PC-3 (cell line): ENCODE data around the gene TMEM82.

Experiments
- EZH2 ChIP-seq: fragments of 300-600 bp; sonication (generic); IDR thresholded peaks from one replicate; pipeline ENCODE4 v1.6.1; 2017; ENCODE audit warnings: antibody characterized with exemption, mild to moderate bottlenecking, low read length; ENCODE audit not compliant: unreplicated experiment
- TF ChIP-seq, protein P1 (sequence below): fragments of 300-600 bp; sonication (generic); conservative IDR thresholded peaks from 2 replicates; pipeline ENCODE4 v1.5.1; 2017; ENCODE audit warnings: antibody characterized with exemption, low read depth, mild to moderate bottlenecking, low read length

DNA sequence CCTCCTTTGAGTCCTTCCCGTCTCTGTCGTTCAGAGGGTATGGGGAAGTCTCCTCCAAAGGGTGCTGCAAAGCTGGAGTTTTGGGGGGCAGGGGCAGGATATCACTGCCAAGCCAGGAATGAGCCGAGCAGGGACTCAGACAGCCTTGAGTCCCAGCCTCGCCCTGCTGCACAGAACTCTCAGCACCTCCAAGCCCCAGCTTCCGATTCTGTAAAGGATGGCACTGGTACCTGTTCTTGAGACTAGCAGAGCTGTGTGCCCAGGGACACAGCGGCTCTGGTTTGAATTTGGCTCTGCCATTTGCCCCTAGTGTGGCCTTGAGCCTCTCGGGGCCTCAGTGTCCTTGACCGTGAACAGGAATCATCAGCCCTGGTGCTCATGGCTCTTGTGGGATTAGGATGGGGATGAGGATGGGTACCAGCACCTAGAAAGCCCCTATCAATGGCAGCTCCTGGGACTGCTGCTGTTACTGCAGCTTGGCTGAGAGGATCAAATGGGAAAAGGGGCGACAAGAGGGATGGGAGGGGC, 14.8 kb downstream of the TMEM82 start:
- TF ChIP-seq, protein P1, sequence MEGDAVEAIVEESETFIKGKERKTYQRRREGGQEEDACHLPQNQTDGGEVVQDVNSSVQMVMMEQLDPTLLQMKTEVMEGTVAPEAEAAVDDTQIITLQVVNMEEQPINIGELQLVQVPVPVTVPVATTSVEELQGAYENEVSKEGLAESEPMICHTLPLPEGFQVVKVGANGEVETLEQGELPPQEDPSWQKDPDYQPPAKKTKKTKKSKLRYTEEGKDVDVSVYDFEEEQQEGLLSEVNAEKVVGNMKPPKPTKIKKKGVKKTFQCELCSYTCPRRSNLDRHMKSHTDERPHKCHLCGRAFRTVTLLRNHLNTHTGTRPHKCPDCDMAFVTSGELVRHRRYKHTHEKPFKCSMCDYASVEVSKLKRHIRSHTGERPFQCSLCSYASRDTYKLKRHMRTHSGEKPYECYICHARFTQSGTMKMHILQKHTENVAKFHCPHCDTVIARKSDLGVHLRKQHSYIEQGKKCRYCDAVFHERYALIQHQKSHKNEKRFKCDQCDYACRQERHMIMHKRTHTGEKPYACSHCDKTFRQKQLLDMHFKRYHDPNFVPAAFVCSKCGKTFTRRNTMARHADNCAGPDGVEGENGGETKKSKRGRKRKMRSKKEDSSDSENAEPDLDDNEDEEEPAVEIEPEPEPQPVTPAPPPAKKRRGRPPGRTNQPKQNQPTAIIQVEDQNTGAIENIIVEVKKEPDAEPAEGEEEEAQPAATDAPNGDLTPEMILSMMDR = no peak
- TF ChIP-seq EZH2 = no peak
